HL-60 (cell line): ENCODE measurements around the gene SPATS2.

Source experiments
- CTCF ChIP-seq: IDR thresholded peaks from one replicate; pipeline ENCODE4 v1.5.1; 2011; ENCODE audit warnings: low read length, control low read depth, inconsistent platforms; ENCODE audit not compliant: insufficient read depth
- GABPA ChIP-seq: IDR thresholded peaks from 2 replicates; pipeline ENCODE4 v1.6.1; 2012; ENCODE audit warnings: low read depth
- POLR2AphosphoS5 ChIP-seq: IDR thresholded peaks from 2 replicates; pipeline ENCODE4 v1.6.1; 2012; ENCODE audit warnings: low read depth
- SPI1 ChIP-seq: IDR thresholded peaks from 2 replicates; pipeline ENCODE4 v1.6.1; 2012; ENCODE audit warnings: low read depth, mild to moderate bottlenecking, borderline replicate concordance
- TF ChIP-seq, protein P1 (sequence below): IDR thresholded peaks from 2 replicates; pipeline ENCODE4 v1.6.1; 2012; ENCODE audit warnings: low read depth; ENCODE audit not compliant: insufficient replicate concordance

GRCh38 chr12:49389387-49389703, 22.1 kb downstream of the SPATS2 start:
- TF ChIP-seq CTCF (no peak), POLR2AphosphoS5 (no peak), GABPA (no peak), SPI1 (no peak)
- TF ChIP-seq, protein P1, sequence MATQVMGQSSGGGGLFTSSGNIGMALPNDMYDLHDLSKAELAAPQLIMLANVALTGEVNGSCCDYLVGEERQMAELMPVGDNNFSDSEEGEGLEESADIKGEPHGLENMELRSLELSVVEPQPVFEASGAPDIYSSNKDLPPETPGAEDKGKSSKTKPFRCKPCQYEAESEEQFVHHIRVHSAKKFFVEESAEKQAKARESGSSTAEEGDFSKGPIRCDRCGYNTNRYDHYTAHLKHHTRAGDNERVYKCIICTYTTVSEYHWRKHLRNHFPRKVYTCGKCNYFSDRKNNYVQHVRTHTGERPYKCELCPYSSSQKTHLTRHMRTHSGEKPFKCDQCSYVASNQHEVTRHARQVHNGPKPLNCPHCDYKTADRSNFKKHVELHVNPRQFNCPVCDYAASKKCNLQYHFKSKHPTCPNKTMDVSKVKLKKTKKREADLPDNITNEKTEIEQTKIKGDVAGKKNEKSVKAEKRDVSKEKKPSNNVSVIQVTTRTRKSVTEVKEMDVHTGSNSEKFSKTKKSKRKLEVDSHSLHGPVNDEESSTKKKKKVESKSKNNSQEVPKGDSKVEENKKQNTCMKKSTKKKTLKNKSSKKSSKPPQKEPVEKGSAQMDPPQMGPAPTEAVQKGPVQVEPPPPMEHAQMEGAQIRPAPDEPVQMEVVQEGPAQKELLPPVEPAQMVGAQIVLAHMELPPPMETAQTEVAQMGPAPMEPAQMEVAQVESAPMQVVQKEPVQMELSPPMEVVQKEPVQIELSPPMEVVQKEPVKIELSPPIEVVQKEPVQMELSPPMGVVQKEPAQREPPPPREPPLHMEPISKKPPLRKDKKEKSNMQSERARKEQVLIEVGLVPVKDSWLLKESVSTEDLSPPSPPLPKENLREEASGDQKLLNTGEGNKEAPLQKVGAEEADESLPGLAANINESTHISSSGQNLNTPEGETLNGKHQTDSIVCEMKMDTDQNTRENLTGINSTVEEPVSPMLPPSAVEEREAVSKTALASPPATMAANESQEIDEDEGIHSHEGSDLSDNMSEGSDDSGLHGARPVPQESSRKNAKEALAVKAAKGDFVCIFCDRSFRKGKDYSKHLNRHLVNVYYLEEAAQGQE: no peak
